B cell (primary cell): ENCODE results near the gene FXYD3.

Experiments
- CTCF ChIP-seq: fragments of 200-600 bp; IDR thresholded peaks from one replicate; pipeline ENCODE4 v1.8.0; 2022; ENCODE audit warnings: antibody characterized with exemption, mild to moderate bottlenecking
- EZH2 ChIP-seq: IDR thresholded peaks from 2 replicates; pipeline ENCODE4 v1.6.1; 2012; ENCODE audit warnings: borderline replicate concordance, low read depth, mild to moderate bottlenecking, moderate library complexity, low read length; ENCODE audit not compliant: insufficient read depth, poor library complexity, severe bottlenecking

- TF ChIP-seq CTCF, result peak; percentile 79
- TF ChIP-seq EZH2, result no peak
Measured at GRCh38 chr19:35142606-35143230, 27.1 kb downstream of the FXYD3 start.
